Aorta (tissue), 5 donors: ENCODE results near the gene LRCOL1. TPM values are rescaled to one million over a fixed set of nuclear protein-coding genes. Genes with fewer than 3 reads are reported as not detected.
A peak's percentile ranks its signal among the peaks of the same experiment; 100 is the strongest.

ENCODE experiments used
- ATAC-seq: fragments of 200-7000 bp; cut with Tn5 transposase; one replicate; pipeline ENCODE4 v1.9.1; 2022; ENCODE audit warnings: moderate library complexity; ENCODE audit not compliant: low FRiP score
- DNase-seq, 2 donors: peaks; one replicate each; pipeline ENCODE4 v3.0.0-alpha.2; 2020
- H3K27ac ChIP-seq, 2 donors: one replicate each; pipeline ENCODE4 v1.5.1; 2013; ENCODE audit warnings: low read length in 2 of 2, mild to moderate bottlenecking in 2 of 2, moderate library complexity in 2 of 2, control low read depth in 1 of 2, inconsistent platforms in 1 of 2, low read depth in 1 of 2
- H3K27me3 ChIP-seq, 2 donors: one replicate each; pipeline ENCODE4 v1.6.1; 2013; ENCODE audit warnings: control low read depth in 1 of 2, low read length in 1 of 2, mild to moderate bottlenecking in 1 of 2, moderate library complexity in 1 of 2; ENCODE audit not compliant: insufficient read depth in 2 of 2, control insufficient read depth in 1 of 2
- H3K36me3 ChIP-seq, 2 donors: one replicate each; pipeline ENCODE4 v1.6.1; 2013; ENCODE audit warnings: control low read depth in 1 of 2, low read length in 1 of 2, mild to moderate bottlenecking in 1 of 2; ENCODE audit not compliant: insufficient read depth in 2 of 2, control insufficient read depth in 1 of 2
- H3K4me1 ChIP-seq, 2 donors: one replicate each; pipeline ENCODE4 v1.6.1; 2013; ENCODE audit warnings: low read length in 2 of 2, control low read depth in 1 of 2, mild to moderate bottlenecking in 1 of 2, moderate library complexity in 1 of 2; ENCODE audit not compliant: insufficient read depth in 2 of 2, control insufficient read depth in 1 of 2
- H3K4me3 ChIP-seq, 2 donors: one replicate each; pipeline ENCODE4 v1.5.1; 2013; ENCODE audit warnings: low read length in 2 of 2, control low read depth in 1 of 2, mild to moderate bottlenecking in 1 of 2
- H3K9me3 ChIP-seq: one replicate; pipeline ENCODE4 v1.6.1; 2013; ENCODE audit warnings: mild to moderate bottlenecking, low read length; ENCODE audit not compliant: control insufficient read depth
- WGBS, 2 donors: extraction: QIAGEN DNeasy Blood & Tissue Kit; methylation state at CpG; one replicate each; pipeline ENCODE4 v1.1.7; 2013; 5-methylcytosine and 5-hydroxymethylcytosine counted together
- intact Hi-C, 2 donors: fragments of 100-400 bp; cut with DNase I; formaldehyde crosslinking; loops; one replicate each; pipeline versions ENCODE4 v1.14.2 to v1.15.0; 2022
- polyA plus RNA-seq, 2 donors: library from polyadenylated mRNA; stranded (reverse); fragments of 200-250 nt; gene quantifications; one replicate each; pipeline ENCODE4 v1.2.3, GENCODE V29; 2013
- total RNA-seq, 2 donors: library from RNA; stranded (reverse); fragmentation: NEBNext Ultra II Directional; extraction: Animal tissue kit (Norgen Biotek cat#: 25700); gene quantifications; one replicate each; pipeline ENCODE4 v1.2.1, GENCODE V29; 2021
- donor health status: healthy with polysubstance abuse.
- donor health status: Bipolar disorder and iron deficiency.
- donor health status: DM: no; HTN: no; CAD: no.
- donor health status: DM: no; HTN: no; CAD: no.
- donor health status: DM: yes; HTN: yes; CAD: no.

Gene LRCOL1
- total and polyA plus RNA-seq, 4 donors: 0.59 to 1.2 TPM; not detected in 2

DNA sequence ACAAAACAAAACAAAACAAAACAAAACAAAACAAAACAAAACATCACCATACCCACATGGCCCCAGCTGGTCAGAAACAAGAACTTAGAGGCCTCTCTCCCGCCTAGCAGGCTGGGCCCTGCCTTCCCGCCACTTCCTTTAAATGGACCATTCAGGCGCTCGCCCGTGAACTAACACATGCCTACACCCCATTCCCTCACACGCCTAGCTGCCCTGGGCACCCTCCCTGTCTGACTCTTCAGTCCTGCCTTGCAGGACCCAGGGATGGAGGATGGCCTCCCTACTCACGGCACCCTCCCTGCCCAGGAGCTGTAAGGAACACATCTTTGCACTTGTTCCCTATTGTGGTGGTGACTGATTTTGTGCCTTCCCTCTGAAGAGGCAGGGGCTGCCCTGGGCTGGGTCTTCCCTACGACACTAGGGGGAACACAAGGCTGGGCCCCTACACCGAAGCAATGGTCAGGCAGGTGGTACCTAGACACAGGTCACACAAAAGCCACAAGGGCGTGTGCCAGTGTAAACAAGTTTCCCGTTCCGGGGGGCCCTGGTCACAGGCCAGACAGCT, 29.7 kb upstream of the LRCOL1 start:
- Histone ChIP-seq H3K36me3 (peaks cover 0 to 17% of the 10 kb centered on the region in 2 donors), H3K4me1 (no peaks in the 10 kb centered on the region)

DNA sequence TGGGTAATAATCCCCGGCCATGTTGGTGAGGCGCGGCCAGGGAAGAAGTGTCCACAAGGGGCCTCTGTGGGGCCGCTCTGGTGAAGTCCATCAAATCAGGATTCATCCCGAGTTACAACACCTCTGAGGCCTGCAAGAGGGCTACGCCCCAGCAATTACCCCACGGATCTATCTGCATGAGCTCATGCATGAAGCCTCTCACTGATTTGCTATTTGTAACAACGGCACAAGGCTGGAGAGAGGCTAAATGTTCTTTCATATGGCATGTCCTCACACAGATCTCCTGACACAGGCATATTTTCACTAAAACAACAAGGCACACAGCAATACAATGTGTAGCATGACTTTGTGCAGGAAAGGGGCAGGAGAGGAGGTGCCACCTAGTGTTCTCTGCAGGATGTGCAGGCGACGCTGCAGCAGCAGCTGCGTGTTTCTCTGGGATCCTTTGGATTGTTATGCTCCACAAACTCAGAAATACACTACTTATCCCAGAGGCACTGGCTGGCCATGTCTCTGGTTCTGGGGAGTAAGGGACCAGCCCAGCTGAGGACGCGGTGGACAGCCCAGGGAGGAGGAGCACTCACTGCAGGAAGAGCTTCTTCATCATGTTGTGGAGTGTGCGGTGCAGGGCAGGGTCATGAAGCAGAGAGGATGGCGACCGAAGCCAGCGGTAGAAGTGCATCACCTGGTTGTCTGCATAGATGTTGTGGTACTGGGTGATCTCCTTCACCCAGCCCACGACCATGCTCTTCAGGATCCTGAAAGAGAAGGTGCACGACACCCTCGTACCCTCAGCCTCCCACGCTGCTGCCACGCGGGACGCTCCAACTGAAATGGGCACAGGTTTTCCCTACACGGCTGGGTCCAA, 28.4 kb upstream of the LRCOL1 start:
- intact Hi-C loops: no loop called here
- Histone ChIP-seq H3K4me3 (no peak overlapping the region), H3K36me3 (peaks cover 0 to 18% of the 10 kb centered on the region in 2 donors), H3K4me1 (no peaks in the 10 kb centered on the region), H3K27me3 (no peaks in the 10 kb centered on the region), H3K9me3 (no peaks in the 10 kb centered on the region), H3K27ac (no peak overlapping the region)
- DNase-seq: peak in 1 of 2 donors; percentile 74
- WGBS, 2 donors: 75 to 78% methylated on average over 24 to 25 of the region's 25 CpGs
- ATAC-seq: no peak

More for the DNA sequence above, 29.7 kb upstream of the LRCOL1 start:
- ATAC-seq (no peak), DNase-seq (peak in 1 of 2 donors; percentile 64)
- 84 to 87% methylated on average over 12 of the region's 12 CpGs for WGBS, 2 donors
- H3K27ac ChIP-seq: no peak overlapping the region
- H3K4me3 ChIP-seq: no peak overlapping the region
- no peaks in the 10 kb centered on the region for H3K27me3 ChIP-seq
- no peaks in the 10 kb centered on the region for H3K9me3 ChIP-seq
- intact Hi-C loops: no loop called here

DNA sequence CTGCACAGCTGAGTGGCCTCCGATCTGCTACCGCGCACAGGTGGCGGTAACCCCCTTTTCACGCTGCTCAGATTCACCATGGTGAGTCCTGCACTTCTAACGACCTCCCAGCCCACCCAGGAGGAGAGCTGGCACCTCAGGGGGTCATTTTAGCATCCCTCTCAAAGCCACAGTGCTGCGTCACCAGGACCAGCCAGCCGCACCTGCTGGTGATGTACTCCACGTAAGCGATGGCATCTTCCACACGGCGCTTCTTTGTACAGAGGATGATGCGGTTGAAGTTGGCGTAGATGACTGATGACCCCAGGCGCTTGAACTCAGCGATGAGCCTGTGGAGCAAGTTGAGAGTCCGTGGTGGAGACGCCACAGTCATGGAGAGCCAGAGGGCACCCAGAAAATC, 27.4 kb upstream of the LRCOL1 start:
- WGBS, 2 donors: 91 to 94% methylated on average over 18 of the region's 18 CpGs
- peaks cover 0 to 18% of the 10 kb centered on the region in 2 donors for H3K36me3 ChIP-seq
- H3K27me3 ChIP-seq: no peaks in the 10 kb centered on the region
- ATAC-seq (no peak), DNase-seq (peak in 1 of 2 donors; percentile 26)
- H3K9me3 ChIP-seq: no peaks in the 10 kb centered on the region
- H3K4me3 ChIP-seq: no peak overlapping the region
- H3K4me1 ChIP-seq: no peaks in the 10 kb centered on the region
- H3K27ac ChIP-seq: no peak overlapping the region
- intact Hi-C loops: no loop called here

GRCh38 chr12:132635076-132635955, 24.9 kb upstream of the LRCOL1 start:
- Histone ChIP-seq H3K36me3 (peaks cover 0 to 14% of the 10 kb centered on the region in 2 donors), H3K27ac (no peak overlapping the region), H3K4me1 (no peaks in the 10 kb centered on the region), H3K27me3 (no peaks in the 10 kb centered on the region), H3K9me3 (no peaks in the 10 kb centered on the region), H3K4me3 (no peak overlapping the region)
- WGBS, 2 donors: 91 to 96% methylated on average over 29 of the region's 29 CpGs
- DNase-seq: peak in 1 of 2 donors; percentile 68
- intact Hi-C loops: no loop called here
- no peak for ATAC-seq

GRCh38 chr12:132634411-132634990, 24.1 kb upstream of the LRCOL1 start:
- Histone ChIP-seq H3K9me3 (no peaks in the 10 kb centered on the region), H3K27ac (no peak overlapping the region), H3K4me3 (no peak overlapping the region), H3K36me3 (peaks cover 0 to 14% of the 10 kb centered on the region in 2 donors), H3K27me3 (no peaks in the 10 kb centered on the region), H3K4me1 (no peaks in the 10 kb centered on the region)
- no peak for ATAC-seq
- intact Hi-C loops: no loop called here
- peak in 1 of 2 donors; percentile 65 for DNase-seq
- 91 to 95% methylated on average over 21 of the region's 21 CpGs for WGBS, 2 donors

GRCh38 chr12:132633901-132634300, 23.5 kb upstream of the LRCOL1 start:
- 88 to 92% methylated on average over 10 of the region's 10 CpGs for WGBS, 2 donors
- Histone ChIP-seq H3K36me3 (peaks cover 0 to 14% of the 10 kb centered on the region in 2 donors), H3K4me3 (no peak overlapping the region), H3K27ac (no peak overlapping the region), H3K9me3 (no peaks in the 10 kb centered on the region), H3K27me3 (no peaks in the 10 kb centered on the region), H3K4me1 (no peaks in the 10 kb centered on the region)
- no peak for ATAC-seq
- intact Hi-C loops: no loop called here
- DNase-seq: no peak

- Histone ChIP-seq H3K9me3 (no peaks in the 10 kb centered on the region), H3K4me3 (no peak overlapping the region), H3K27me3 (no peaks in the 10 kb centered on the region), H3K4me1 (no peaks in the 10 kb centered on the region), H3K36me3 (peaks cover 0 to 11% of the 10 kb centered on the region in 2 donors), H3K27ac (no peak overlapping the region)
- intact Hi-C loops: no loop called here
- ATAC-seq: no peak
- no peak for DNase-seq
- WGBS, 2 donors: 91 to 96% methylated on average over 8 of the region's 8 CpGs
These were observed 23.0 kb upstream of the LRCOL1 start for GRCh38 chr12:132633398-132633797.

DNA sequence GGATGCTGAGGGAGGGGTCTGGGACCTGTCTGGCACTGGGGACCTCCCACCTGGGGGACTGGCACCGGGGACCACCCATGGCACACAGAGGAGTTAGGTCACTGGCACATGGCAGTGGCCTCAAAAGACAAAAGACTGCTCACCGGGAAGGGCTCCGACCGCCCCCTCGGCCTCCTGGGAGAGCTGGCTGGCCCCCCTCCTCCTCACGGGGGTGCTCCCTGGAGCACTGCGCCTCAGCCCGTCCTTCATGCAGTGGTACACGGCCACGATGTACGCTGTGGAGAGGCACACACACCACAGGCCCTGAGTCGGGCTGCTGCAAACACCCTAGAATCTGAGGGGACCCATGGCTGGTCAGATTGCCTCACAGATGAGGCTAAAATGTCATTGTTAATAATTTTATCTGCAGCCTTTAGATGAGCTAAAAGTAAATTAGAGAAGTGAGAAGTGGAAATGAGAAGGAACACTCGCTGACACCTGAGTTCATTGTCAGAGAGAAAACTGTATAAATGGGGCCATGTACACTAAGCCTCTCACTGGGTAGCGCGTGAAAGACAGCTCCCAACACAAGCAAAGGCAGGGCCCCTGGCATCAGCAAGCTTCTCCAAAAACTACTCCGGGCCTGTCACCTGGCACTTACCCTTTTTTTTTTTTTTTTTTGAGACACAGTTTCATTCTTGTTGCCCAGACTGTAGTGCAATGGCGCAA, 22.3 kb upstream of the LRCOL1 start:
- WGBS, 2 donors: 87 to 93% methylated on average over 17 of the region's 17 CpGs
- Histone ChIP-seq H3K4me1 (no peaks in the 10 kb centered on the region), H3K9me3 (no peaks in the 10 kb centered on the region), H3K27ac (no peak overlapping the region), H3K4me3 (no peak overlapping the region), H3K36me3 (peaks cover 0 to 9% of the 10 kb centered on the region in 2 donors), H3K27me3 (no peaks in the 10 kb centered on the region)
- ATAC-seq (no peak), DNase-seq (peak in 1 of 2 donors; percentile 51)
- intact Hi-C loops: no loop called here
